ENCODE measurements around the gene TP53RK. TPM values are rescaled to one million over a fixed set of nuclear protein-coding genes. Genes with fewer than 3 reads are reported as not detected.

Gene TP53RK
- polyA plus RNA-seq, 1 of the 3 experiments (the other 2 are of a cell fraction) = 5.5 TPM

- TF ChIP-seq TAF1 (IDR thresholded peaks at IDR 0.05; ENCODE audit: borderline replicate concordance, low read depth, low read length) (no peak), SIN3A (IDR thresholded peaks at IDR 0.05; ENCODE audit: borderline replicate concordance, low read depth, low read length) (no peak), TEAD4 (IDR thresholded peaks at IDR 0.05; ENCODE audit: borderline replicate concordance, insufficient read depth) (no peak), PBX3 (IDR thresholded peaks at IDR 0.05) (no peak), POLR2AphosphoS5 (IDR thresholded peaks at IDR 0.05; ENCODE audit: low read depth, low read length) (no peak), YY1 (IDR thresholded peaks at IDR 0.05; ENCODE audit: low read depth) (no peak)
Measured at GRCh38 chr20:46704714-46705377, 15.6 kb upstream of the TP53RK start (continued).

- no peak overlapping the region for H2AFZ ChIP-seq (ENCODE audit: low read depth)
- no peaks in the 10 kb centered on the region for H3K27me3 ChIP-seq (ENCODE audit: insufficient read depth)
- peaks cover 5% of the 10 kb centered on the region; the same call in 1 of the 2 replicates for H3K9me3 ChIP-seq
- no peaks in the 10 kb centered on the region for H3K79me2 ChIP-seq (ENCODE audit: insufficient read depth)
- WGBS (ENCODE audit: low lambda C conversion rate) = 80% methylated on average over 3 of the region's 3 CpGs
- no peak overlapping the region for H3K4me3 ChIP-seq (ENCODE audit: low read depth in 2 of 2, low read length in 1 of 2)
- no peak overlapping the region for H3K9ac ChIP-seq
- no peak overlapping the region for H3K4me2 ChIP-seq
- no peaks in the 10 kb centered on the region for H3K36me3 ChIP-seq (replicated peaks in 1 of 2; ENCODE audit: control insufficient read depth in 1 of 2, insufficient read depth in 2 of 2, low read length in 1 of 2)
- no peak for DNase-seq
- POLR2A ChIA-PET = no interaction called here
- no peak overlapping the region for H3K27ac ChIP-seq (ENCODE audit: low read depth in 2 of 2, low read length in 1 of 2)
- no peaks in the 10 kb centered on the region for H3K4me1 ChIP-seq (ENCODE audit: control insufficient read depth in 1 of 2, insufficient read depth in 2 of 2, low read depth in 1 of 2, low read length in 1 of 2)
- no peaks in the 10 kb centered on the region for H4K20me1 ChIP-seq (ENCODE audit: insufficient read depth)
- TF ChIP-seq YY1 (IDR thresholded peaks at IDR 0.05; ENCODE audit: low read depth) (no peak), EZH2phosphoT487 (IDR thresholded peaks at IDR 0.05; ENCODE audit: borderline replicate concordance, low read depth) (no peak), CHD2 (IDR thresholded peaks at IDR 0.05; ENCODE audit: low read length, partially characterized antibody) (no peak), JUND (IDR thresholded peaks at IDR 0.05) (no peak), EP300 (IDR thresholded peaks at IDR 0.05; ENCODE audit: borderline replicate concordance in 1 of 2, low read depth in 1 of 2, low read length in 1 of 2) (no peak), TCF12 (IDR thresholded peaks at IDR 0.05) (no peak), RXRA (IDR thresholded peaks at IDR 0.05; ENCODE audit: borderline replicate concordance, low read depth) (no peak)
- TF ChIP-seq, protein P1, sequence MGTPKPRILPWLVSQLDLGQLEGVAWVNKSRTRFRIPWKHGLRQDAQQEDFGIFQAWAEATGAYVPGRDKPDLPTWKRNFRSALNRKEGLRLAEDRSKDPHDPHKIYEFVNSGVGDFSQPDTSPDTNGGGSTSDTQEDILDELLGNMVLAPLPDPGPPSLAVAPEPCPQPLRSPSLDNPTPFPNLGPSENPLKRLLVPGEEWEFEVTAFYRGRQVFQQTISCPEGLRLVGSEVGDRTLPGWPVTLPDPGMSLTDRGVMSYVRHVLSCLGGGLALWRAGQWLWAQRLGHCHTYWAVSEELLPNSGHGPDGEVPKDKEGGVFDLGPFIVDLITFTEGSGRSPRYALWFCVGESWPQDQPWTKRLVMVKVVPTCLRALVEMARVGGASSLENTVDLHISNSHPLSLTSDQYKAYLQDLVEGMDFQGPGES (IDR thresholded peaks at IDR 0.05; ENCODE audit: low read depth, low read length) = no peak
- CTCF ChIA-PET = interaction anchor here (1.5 to 2.1 kb wide), 2 partner anchors 10 to 22 kb away, joined by 6 to 11 read pairs; no protein-coding TSS in a partner anchor
- no peaks in the 10 kb centered on the region for H3K9me2 ChIP-seq
- peaks cover 3% of the 10 kb centered on the region for H3F3A ChIP-seq (replicated peaks; ENCODE audit: insufficient read depth)
Measured at GRCh38 chr20:46703435-46703834, 14.2 kb upstream of the TP53RK start.
